ENCODE results near the gene PLA2G4A. TPM values are rescaled to one million over a fixed set of nuclear protein-coding genes. Genes with fewer than 3 reads are reported as not detected.

PLA2G4A gene
- total and polyA plus RNA-seq, 8 donors: 1.5 to 5.7 (median 2.4) TPM

DNA sequence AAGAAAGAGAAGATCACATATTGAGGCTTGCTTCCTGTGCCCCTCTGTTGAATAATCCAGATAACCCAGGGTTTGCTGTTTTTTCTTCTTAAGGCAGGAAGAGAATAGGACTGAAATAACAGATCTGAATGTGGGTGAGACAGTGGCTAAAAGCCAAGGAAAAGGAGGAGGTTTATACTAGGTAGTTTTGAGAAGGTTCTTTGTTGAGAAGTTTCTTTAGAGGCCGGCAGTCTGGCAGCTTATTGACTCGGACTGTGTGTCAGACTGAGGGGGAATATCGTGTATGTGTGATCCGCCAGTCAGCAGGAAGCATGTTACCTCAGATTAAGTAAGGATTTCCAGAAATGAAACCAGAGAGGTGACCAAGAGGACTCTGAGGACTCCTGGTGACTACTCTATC lies 119.8 kb downstream of the PLA2G4A start:
- Histone ChIP-seq H3K27ac (no peak overlapping the region), H3K4me1 (no peaks in the 10 kb centered on the region), H3K27me3 (no peaks in the 10 kb centered on the region), H3K4me3 (no peak overlapping the region), H3K9me3 (no peaks in the 10 kb centered on the region), H3K36me3 (peaks cover 0 to 4% (median 0%) of the 10 kb centered on the region in 3 donors)
- ATAC-seq (no peak), FAIRE-seq (no peak), DNase-seq (no peak)
- 46 to 57% methylated on average over 4 of the region's 4 CpGs for WGBS, 2 donors
- no peak for TF ChIP-seq CTCF (IDR thresholded peaks at IDR 0.05)
- intact Hi-C loops (cut with DNase I): no loop called here

DNA sequence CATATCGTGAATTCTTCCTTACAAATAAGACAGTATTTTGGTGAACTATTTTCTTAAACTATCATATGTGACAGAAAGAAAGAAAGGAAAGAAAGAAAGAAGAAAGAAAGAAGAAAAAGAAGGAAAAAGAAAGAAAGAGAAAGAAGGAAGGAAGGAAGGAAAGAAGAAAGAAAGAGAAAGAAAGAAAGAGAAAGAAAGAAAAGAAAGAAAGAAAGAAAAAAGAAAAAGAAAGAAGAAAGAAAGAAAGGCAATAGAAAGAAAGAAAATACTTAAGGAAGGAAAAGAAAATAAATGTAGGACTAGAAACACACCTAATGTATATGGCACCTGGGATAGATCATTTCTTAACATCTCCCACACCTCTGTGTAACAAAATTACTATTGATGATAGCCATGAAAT lies 120.4 kb downstream of the PLA2G4A start:
- Histone ChIP-seq H3K4me3 (no peak overlapping the region), H3K27me3 (no peaks in the 10 kb centered on the region), H3K27ac (no peak overlapping the region), H3K36me3 (peaks cover 0 to 4% (median 0%) of the 10 kb centered on the region in 3 donors), H3K4me1 (no peaks in the 10 kb centered on the region), H3K9me3 (no peaks in the 10 kb centered on the region)
- FAIRE-seq: no peak
- TF ChIP-seq CTCF (IDR thresholded peaks at IDR 0.05): no peak
- no peak for DNase-seq
- ATAC-seq: no peak
- intact Hi-C loops (cut with DNase I): no loop called here
- 0 to 2% methylated on average over 1 of the region's 1 CpG for WGBS, 2 donors

DNA sequence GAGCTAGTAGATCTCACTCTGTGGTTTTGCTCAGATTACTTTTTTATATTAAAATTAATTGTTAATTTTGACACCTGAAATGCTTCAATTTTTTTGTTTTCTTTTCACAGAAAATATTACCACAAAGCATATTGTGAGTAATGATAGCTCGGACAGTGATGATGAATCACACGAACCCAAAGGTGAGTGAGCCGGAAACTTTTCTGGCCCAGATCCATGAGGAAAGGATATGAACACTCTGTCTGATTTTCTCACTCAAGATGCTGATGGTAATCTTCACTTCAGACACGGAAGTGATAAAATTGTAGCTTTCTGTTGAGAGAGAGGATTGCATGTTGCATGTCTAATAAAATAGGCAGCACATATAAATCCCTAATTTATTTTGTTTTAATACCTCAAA lies 121.8 kb downstream of the PLA2G4A start:
- no peak overlapping the region for H3K4me3 ChIP-seq
- ATAC-seq: no peak
- TF ChIP-seq CTCF (IDR thresholded peaks at IDR 0.05): no peak
- no peak overlapping the region for H3K27ac ChIP-seq
- H3K27me3 ChIP-seq: no peaks in the 10 kb centered on the region
- H3K4me1 ChIP-seq: no peaks in the 10 kb centered on the region
- WGBS, 2 donors: 60 to 71% methylated on average over 4 of the region's 4 CpGs
- intact Hi-C loops (cut with DNase I): no loop called here
- peaks cover 0 to 4% (median 0%) of the 10 kb centered on the region in 3 donors for H3K36me3 ChIP-seq
- no peaks in the 10 kb centered on the region for H3K9me3 ChIP-seq
- no peak for DNase-seq
- FAIRE-seq: no peak

DNA sequence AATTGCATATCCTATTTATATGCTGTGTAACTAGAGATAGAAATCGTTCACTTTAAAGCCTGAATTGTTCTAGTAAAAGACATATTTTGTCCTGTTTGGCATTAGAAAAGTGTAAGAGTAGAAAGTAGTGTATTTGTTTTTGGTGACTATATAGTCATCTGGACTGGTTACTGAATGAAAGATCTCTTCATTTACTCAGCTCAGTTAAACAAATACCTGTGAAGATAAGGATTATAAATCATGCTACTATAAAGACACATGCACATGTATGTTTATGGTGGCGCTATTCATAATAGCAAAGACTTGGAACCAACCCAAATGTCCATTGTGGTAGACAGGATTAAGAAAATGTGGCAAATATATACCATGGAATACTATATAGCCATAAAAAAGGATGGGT lies 125.1 kb downstream of the PLA2G4A start:
- FAIRE-seq (no peak), ATAC-seq (no peak), DNase-seq (no peak)
- Histone ChIP-seq H3K27ac (no peak overlapping the region), H3K36me3 (no peaks in the 10 kb centered on the region), H3K9me3 (no peaks in the 10 kb centered on the region), H3K4me3 (no peak overlapping the region), H3K4me1 (no peaks in the 10 kb centered on the region), H3K27me3 (no peaks in the 10 kb centered on the region)
- 37 to 42% methylated on average over 2 of the region's 2 CpGs for WGBS, 2 donors
- intact Hi-C loops (cut with DNase I): no loop called here
- no peak for TF ChIP-seq CTCF (IDR thresholded peaks at IDR 0.05)

- FAIRE-seq (no peak), ATAC-seq (peak in 1 of 4 donors; percentile 43), DNase-seq (no peak)
- WGBS, 2 donors: 16 to 23% methylated on average over 2 of the region's 2 CpGs
- TF ChIP-seq CTCF (IDR thresholded peaks at IDR 0.05): no peak
- Histone ChIP-seq H3K27ac (no peak overlapping the region), H3K27me3 (no peaks in the 10 kb centered on the region), H3K4me3 (no peak overlapping the region), H3K4me1 (no peaks in the 10 kb centered on the region), H3K36me3 (no peaks in the 10 kb centered on the region), H3K9me3 (no peaks in the 10 kb centered on the region)
- intact Hi-C loops (cut with DNase I): no loop called here
Observed at GRCh38 chr1:186957314-186957713, 128.6 kb downstream of the PLA2G4A start.
